GM21737 (cell line): ENCODE data around the gene SLC2A5.

Experiments used
- ATAC-seq: cut with Tn5 transposase; IDR thresholded peaks from one replicate; pipeline ENCODE4 v1.9.1; 2021; ENCODE audit warnings: mild to moderate bottlenecking, moderate library complexity; ENCODE audit not compliant: unreplicated experiment

Gene SLC2A5

DNA sequence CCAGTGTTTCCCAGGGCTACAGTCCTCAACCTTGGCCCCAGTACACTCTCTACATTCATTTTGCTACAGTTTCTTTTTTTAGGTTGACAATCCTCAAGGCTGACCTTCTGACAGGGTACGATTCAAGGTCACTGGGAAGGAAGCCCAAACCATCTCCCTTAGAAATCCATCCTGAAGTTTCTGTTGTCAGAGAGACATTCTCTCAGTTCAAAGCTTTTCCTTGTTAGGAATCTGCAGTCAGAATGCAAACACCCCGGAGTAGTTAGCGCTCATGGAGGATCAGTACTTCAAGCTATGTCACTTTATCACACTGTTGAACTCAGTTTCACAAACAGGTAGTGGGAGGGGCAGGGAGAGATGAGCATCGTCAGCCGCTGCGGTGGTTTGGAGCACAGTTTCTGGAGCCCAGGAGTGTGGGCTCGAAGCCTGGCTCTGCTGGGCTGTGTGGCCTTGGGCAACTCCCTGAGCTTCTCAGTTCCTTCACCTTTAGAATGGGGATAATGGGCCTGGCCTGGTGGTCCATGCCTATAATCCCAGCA lies 4.2 kb downstream of the SLC2A5 start:
- no peak for ATAC-seq

DNA sequence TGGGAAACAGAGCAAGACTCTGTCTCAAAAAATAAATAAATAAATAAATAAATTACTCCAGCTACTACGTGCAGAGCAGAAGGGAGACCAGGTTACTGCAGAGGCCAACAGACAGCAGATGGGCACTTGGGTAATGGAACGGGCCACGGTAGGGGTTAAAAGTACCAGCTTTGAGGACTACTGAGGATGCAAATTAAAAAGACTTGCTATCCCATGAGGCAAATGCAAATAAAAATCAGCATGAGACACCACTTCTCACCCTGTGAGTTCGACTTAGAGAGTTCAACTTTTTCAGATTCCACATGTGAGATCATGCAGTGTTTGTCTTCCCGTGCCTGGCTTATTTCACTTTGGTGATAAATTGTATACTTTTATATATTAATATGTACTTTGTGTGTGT lies 6.6 kb downstream of the SLC2A5 start:
- ATAC-seq: no peak

DNA sequence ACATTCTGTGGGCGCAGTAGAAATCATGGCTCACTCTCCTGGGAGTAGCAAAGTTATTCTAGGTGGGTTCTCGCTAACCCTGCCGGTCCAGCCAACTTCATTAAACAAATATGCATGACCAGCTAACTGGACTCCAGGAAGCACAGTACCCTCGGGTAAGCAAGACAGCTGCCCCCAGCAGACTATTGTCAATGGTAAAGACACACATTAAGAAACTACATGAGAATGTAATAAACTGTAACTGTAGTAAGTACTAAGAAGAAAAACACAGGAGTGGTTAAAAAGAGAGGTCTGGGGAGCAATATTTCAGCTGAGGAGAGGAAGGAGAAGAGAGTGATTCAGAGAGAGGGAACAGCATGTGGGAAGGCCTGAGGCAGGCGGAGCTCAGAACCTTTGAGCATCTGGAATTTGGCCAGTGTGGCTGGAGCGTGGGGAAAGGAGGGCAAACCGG lies 7.4 kb downstream of the SLC2A5 start:
- ATAC-seq: no peak

DNA sequence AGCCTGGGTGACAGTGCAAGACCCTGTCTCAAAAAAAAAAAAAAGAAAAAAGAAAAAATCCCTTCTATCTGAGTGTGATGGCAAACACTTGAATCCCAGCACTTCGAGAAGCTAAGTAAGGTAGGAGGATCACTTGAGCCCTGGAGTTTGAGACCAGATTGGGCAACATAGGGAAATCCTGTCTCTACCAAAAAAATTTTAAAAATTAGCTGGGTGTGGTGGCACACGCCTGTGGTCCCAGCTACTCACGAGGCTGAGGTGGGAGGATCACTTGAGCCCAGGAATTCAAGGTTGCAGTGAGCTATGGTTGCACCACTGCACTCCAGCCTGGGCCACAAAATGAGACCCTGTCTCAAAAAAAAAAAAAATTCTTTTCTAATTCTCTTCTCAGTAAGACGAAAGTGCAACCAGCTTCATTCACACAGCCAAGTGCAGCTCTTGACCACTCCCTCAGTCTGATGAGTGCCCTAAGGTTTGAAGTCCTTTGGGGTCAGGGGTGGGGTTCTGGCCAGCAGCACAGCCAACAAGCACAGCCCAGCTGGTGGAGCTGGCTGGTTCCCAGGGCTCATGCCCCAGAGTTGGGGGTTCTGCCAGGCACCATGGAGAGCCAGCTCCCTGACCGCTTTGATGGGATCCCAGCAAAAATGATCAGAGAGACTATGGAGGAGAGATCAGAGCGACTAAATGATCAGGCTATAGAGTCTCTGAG lies 8.0 kb downstream of the SLC2A5 start:
- ATAC-seq: no peak

DNA sequence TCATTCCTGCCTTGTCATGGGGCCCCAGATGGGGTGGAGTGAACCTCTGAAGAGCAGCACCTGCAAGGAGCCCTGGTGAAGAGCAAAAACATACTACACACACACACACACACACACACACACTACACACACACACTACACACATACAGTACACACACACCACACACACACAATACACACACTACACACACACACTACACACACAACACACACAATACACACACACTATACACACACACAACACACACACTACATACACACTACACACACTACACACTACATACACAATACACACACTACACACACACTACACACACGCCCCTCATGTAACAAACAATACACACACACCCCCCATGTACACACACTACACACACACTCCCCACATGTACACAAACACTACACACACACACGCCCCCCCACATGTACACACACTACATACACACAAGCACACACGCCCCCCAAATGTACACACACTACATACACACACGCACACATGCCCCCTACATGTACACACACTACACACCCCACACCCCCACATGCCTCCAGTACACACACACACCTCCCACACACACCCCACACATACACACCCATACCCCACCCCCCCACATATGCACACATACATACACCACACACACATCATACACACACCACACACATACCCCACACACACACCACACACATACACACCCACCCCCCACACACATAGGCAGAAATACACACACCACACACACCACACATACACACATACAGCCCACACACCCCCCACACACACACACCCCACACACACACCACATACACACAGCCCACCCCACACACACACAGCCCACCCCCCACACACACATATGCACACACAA lies 9.3 kb downstream of the SLC2A5 start:
- ATAC-seq: no peak

DNA sequence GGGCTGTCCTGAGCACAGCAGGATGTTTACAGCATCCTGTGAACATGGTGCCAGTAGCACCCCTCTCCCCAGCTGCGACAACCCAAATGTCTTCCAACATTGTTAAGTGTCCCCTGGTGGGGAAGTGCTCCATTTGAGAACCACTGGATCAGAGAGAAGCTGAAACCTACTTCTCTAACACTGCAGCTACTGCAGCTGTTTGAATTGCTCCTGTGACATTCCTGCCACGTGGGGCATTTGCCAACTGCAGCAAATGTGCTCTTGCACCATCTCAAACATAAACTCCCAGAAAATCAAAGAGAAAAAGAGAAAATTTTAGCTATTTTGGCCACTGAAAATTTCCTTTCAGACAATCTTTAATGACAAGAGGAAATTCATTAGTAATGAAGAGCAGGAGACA lies 11.0 kb downstream of the SLC2A5 start:
- ATAC-seq: no peak

DNA sequence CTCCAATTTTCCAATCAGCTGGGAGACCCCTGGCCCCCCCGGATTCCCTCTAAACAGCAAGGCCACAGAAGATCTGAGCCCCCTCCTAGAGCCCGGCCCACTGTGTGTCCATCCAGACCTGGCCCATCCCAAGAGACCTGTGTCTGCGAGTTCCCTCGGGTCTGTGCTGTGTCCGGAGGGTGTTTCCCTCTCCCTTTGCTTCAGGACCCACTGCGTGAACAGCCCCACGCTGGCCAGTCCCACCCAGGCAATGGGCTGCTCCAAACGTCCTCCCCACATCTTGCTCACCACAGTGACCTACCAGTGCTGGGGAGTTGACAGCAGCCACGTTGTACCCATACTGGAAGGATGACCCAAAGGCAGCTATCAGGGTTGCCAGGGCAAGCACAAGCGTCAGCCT lies 11.6 kb downstream of the SLC2A5 start:
- ATAC-seq: no peak

DNA sequence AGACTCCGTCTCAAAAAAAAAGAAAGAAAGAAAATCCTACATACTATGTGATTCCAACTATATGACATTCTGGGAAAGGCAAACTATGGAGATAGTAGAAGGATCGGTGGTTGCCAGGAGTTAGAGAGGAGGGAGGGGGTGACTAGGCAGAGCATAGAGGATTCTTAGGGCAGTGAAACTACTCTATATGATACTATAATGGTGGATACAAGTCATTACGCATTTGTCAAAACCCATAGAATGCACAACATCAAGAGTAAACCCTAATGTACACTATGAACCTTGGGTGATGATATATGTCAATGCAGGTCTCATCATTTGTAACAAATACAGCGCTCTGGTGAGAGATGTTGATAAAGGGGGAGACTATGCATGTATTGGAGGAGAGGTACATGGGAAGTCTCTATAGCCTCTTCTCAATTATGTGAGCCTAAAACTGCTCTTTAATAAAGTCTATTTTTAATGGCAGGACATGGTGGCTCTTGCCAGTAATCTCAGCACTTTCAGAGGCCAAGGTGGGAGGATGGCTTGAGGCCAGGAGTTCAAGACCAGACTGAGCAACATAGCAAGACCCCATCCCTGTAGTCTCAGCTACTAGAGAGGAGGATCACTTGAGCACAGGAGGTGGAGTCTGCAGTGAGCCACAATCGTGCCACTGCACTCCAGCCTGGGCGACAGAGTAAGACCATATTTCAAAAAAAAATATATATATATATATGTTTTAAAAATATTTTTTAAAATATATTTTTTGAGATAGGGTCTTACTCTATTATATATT lies 17.0 kb downstream of the SLC2A5 start:
- no peak for ATAC-seq

DNA sequence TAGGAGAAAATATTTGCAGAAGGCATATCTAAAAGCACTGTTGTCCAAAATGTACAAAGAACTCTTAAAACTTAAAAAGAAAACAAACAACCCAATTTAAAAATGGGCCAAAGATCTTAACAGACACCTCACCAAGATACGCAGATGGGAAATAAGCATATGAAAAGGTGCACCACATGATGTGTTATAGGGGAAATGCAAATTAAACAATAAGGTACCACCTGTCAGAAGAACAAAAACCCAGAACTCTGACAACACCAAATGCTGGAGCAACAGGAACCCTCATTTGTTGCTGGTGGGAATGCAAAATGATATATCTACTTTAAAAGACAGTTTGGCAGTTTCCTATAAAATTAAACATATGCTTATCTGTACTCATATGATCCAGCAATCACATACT lies 18.1 kb downstream of the SLC2A5 start:
- no peak for ATAC-seq

DNA sequence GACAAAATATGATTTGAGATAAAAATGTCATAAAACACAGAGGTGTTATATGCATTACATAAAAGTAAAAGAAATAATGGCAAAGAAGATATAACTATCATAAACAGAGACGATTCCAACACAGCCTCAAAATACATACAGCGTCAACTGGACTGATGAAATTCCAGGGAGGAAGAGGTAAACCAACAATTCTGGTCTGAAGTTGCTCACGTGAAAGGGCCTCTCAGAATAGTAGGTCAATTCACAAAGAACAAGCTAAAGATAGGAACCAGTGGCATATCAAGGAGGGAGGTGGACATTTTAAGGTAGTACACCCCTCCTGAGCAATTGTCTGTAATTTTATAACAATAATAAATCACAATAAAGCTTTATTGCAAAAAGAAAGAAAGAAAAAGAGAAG lies 18.6 kb downstream of the SLC2A5 start:
- no peak for ATAC-seq

DNA sequence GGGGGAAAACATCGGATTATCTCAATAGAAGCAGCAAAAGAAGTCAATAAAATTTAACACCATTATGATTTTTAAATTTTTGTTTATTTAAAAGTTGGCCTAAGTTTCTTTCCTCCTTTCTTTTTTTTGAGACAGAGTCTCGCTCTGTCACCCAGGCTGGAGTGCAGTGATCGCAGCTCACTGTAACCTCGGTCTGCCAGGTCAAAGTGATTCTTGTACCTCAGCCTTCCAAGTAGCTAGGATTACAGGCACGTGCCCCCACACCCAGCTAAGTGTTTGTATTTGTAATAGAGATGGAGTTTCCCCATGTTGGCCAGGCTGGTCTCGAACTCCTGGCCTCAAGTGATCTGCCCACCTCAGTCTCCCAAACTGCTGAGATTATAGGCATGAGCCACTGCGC lies 20.9 kb downstream of the SLC2A5 start:
- no peak for ATAC-seq

DNA sequence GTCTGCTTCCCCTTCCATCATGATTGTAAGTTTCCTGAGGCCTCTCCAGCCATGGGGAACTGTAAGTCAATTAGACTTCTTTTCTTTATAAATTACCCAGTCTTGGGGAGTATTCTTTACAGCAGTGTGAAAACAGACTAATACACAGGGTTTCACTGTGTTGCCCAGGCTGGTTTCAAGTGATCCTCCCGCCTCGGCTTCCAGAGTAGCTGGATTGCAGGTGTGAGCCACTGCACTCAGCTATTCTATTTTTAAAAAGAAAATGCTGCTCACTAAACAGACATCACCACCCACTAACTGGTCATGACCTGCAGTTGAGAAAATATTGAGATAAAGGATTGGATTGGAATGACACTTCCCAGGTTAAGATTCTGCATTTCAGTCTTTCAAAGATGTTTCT lies 22.4 kb downstream of the SLC2A5 start:
- ATAC-seq: no peak

DNA sequence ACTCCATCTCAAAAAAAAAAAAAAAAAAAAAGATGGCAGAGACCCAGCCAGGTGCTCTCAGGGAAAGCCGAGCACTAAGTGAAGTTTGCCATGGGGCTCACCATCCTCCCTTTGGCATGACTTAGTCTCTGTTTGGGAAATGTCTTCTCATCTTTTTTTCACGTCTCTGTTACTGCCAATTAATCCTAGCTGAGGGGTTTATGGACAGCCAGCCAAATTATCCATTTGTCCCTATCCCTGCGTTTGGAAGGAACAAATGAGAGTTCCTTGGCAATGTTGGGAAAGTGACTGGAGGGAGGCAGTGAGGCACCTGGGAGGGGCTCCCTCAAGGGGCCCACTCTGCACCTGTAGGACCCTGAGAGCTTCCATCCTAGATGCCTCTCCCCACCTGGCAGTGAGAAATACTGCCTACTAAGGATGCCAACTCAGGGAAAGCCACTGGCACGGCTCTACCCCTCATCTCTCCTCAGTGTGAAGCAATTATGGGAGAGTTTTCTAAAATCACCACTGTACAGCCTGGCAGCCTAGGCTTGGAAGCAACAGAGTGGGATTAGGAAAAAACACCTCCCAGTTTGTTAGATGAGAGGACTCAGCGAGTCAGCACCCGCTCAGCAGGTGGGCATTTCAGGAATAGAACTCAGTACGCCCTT lies 23.4 kb downstream of the SLC2A5 start:
- no peak for ATAC-seq

DNA sequence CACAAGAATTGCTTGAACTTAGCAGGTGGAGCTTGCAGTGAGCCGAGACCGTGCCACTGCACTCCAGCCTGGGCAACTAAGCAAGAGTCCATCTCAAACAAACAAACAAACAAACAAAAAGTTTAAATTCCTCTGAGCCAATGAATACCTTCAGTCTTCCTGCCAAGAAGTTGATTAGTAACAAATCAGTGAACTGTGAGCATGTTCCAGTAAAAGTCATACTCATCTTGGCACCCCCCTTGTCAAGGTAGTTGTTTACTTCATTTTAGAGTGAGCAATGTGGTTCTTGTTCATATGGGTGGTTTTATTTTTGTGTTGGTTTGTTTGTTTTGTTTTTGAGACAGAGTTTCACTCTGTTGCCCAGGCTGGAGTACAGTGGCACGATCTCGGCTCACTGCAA lies 25.2 kb downstream of the SLC2A5 start:
- no peak for ATAC-seq

DNA sequence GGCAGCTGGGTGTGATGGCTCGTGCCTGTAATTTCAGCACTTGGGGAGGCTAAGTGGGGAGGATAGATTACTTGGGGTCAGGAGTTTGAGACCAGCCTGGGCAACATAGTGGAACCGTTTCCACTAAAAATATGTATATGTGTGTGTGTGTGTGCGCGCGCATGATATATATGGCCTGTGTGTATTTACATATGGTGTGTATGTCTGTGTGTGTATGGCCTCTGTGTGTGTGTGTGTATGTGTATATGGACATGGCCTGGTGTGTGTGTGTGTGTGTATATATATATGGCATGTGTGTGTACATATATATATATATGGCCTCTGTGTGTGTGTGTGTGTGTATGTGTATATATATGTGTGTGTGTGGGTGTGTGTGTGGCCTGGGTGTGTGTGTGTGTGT lies 27.2 kb downstream of the SLC2A5 start:
- no peak for ATAC-seq

DNA sequence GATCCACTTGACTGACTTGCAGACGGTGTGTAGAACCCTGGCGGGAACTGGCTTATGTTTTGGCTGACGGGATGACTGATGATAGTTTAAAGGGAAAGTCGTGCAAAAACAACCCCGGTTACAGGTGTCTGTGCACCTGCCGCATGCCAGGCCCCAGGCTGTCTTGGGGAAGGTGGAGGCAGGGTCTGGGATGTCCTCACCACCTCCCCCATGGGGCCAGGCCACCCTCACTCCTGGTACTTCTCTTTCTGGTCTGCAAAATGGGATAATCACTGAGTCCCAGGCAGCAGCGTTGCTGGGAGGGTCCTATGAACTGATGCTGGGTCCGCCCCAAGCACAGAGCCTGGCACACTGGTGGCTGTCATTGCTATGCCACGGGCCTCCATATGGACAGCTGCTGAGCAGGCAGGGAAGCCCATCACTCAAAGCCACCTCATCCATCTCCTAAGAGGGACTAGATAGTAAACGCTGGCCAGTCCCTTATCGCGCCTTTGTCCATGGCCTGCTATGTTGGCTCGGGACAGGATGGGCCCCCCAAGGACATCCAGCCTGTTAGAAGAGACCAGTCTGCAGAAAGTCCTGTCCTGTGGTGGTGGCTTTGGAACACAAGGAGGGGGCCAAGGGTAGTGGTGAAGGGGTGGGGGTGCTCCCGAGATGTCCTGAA lies 28.2 kb downstream of the SLC2A5 start:
- no peak for ATAC-seq

DNA sequence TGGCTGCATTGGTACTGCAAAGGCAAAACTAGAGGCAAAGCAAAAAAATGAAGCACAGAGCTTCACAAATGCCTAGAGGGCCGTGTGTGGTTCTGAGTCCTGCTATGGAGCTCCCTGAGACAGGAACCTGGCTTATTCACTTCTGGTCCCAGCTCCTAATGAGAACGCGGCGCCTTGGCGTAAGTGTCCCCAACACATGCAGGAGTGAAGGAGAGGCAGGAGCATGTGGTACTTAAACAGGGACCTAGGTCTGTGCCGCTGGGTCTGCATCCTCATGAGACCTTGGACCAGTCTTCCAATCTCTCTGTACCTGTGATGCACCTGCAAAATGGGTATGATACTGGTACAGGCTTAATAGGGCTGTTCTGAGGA lies 28.8 kb downstream of the SLC2A5 start:
- no peak for ATAC-seq

DNA sequence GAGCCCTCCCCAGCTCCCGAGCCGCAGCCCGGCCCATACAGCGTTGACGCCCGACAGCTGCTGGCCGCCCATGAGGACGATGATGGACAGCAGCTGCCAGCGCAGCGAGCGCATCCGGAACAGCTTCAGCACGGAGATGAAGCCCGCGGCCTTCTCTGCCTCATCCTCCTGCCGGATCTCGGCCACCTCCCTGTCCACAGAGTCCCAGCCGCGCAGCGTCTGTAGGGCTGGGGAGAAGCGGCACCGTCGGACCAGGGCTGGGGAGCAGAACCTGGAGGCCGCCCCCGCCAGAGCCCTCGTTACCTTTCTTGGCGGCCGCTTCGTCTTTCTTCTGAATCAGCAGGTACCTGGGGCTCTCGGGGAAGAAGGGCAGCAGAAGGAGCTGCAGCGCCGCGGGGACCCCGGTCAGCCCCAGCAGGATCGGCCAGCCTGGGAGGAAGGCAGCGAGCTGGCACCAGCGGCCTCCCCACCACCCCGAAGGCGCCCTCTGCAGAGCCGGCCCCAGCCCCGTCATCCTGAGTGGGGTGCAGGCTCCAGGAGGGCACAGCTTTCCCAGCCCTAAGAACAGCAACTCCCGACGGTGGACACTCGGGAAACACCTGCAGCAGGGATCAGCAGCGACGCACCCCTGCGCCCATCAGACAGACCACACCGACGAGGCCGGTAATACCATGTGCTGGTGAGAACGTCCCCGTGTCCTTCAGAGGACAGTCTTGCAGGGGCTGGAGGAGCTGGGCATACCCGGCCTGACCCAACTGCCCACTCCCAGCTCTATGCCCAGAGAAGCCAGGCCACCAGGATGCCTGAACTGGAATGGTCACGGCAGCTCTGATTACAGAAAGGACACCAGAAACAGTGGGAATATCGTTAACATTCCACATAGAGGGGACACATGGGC lies 29.4 kb downstream of the SLC2A5 start:
- ATAC-seq: no peak
